Ovary (tissue), 3 donors: ENCODE measurements around the gene MYMX.
A peak's percentile ranks its signal among the peaks of the same experiment; 100 is the strongest.

Experiments used
- POLR2A ChIP-seq: fragments of 450-650 bp; IDR thresholded peaks from one replicate; pipeline ENCODE4 v1.6.1; 2017; ENCODE audit warnings: antibody characterized with exemption, mild to moderate bottlenecking, moderate library complexity
- TF ChIP-seq, protein P1 (sequence below), 3 donors: fragments of 450-650 bp in 2 of 3; fragments of 200-600 bp in 1 of 3; IDR thresholded peaks; one replicate each; pipeline versions ENCODE4 v1.5.1 to v1.8.0; 2016 to 2022; ENCODE audit warnings: antibody characterized with exemption in 3 of 3, mild to moderate bottlenecking in 1 of 3
- donor health status: DM: no; HTN: no; CAD: no.

DNA sequence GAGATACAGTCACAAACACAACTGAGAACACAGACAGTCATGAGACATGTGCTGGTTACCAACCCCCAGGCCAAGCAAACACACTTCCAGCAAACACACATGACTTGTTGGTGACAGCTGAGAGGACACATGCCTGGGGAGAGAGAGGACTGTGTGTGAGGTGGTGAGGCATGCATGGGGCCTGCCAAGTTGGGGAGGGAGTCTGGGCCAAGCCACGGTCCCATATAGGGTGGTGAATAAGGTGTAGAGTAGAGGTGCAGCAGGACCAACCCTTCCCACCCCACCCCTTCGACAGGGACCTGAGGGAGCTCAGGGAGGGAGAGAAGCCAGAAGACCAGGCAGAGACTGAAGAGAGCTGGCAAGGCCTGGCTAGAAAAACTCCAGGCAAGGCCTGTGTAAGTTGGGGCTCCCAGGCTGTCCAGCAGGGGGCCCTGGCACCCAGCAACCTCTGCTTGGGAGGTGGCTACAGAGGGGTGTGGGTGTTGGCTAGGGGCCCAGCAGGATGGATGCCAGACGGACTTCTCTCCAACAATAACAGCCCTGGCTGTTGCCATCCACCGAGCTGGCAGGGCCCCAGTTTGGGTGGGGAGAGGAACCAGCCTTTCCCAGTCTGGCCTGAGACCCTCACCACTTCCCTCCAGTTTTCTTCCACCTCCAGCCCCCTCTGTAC is 4.7 kb downstream of the MYMX start:
- TF ChIP-seq, protein P1, sequence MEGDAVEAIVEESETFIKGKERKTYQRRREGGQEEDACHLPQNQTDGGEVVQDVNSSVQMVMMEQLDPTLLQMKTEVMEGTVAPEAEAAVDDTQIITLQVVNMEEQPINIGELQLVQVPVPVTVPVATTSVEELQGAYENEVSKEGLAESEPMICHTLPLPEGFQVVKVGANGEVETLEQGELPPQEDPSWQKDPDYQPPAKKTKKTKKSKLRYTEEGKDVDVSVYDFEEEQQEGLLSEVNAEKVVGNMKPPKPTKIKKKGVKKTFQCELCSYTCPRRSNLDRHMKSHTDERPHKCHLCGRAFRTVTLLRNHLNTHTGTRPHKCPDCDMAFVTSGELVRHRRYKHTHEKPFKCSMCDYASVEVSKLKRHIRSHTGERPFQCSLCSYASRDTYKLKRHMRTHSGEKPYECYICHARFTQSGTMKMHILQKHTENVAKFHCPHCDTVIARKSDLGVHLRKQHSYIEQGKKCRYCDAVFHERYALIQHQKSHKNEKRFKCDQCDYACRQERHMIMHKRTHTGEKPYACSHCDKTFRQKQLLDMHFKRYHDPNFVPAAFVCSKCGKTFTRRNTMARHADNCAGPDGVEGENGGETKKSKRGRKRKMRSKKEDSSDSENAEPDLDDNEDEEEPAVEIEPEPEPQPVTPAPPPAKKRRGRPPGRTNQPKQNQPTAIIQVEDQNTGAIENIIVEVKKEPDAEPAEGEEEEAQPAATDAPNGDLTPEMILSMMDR (IDR thresholded peaks at IDR 0.05): peak; percentile 50 to 69 (median 66)
- no peak for TF ChIP-seq POLR2A
